Liver (tissue), 9 donors: ENCODE measurements around the gene COL5A1. TPM values are rescaled to one million over a fixed set of nuclear protein-coding genes. Genes with fewer than 3 reads are reported as not detected.

Experiments used
- DNase-seq: peaks from one replicate; pipeline ENCODE4 v3.0.0-alpha.2; 2017; ENCODE audit warnings: low spot score
- H3K27ac ChIP-seq, 2 donors: one replicate each; pipeline ENCODE4 v1.7.0; 2013; ENCODE audit warnings: inconsistent platforms in 2 of 2, low read length in 2 of 2, control low read depth in 1 of 2, low read depth in 1 of 2, mild to moderate bottlenecking in 1 of 2
- H3K27me3 ChIP-seq, 4 donors: one replicate each; pipeline versions ENCODE4 v1.6.1 to v1.7.0; 2013; ENCODE audit warnings: low read length in 3 of 4, inconsistent platforms in 1 of 4, mild to moderate bottlenecking in 1 of 4, moderate library complexity in 1 of 4; ENCODE audit not compliant: control insufficient read depth in 4 of 4, insufficient read depth in 4 of 4
- H3K36me3 ChIP-seq, 4 donors: one replicate each; pipeline versions ENCODE4 v1.6.1 to v1.7.0; 2013; ENCODE audit warnings: low read length in 3 of 4, mild to moderate bottlenecking in 3 of 4, low read depth in 1 of 4, moderate library complexity in 1 of 4; ENCODE audit not compliant: control insufficient read depth in 4 of 4, insufficient read depth in 3 of 4
- H3K4me1 ChIP-seq, 4 donors: one replicate each; pipeline versions ENCODE4 v1.6.1 to v1.7.0; 2013; ENCODE audit warnings: low read length in 3 of 4, mild to moderate bottlenecking in 3 of 4, moderate library complexity in 1 of 4; ENCODE audit not compliant: control insufficient read depth in 4 of 4, insufficient read depth in 4 of 4
- H3K4me3 ChIP-seq, 3 donors: one replicate each; pipeline versions ENCODE4 v1.6.1 to v1.7.0; 2013; ENCODE audit warnings: low read length in 3 of 3, control low read depth in 1 of 3, low read depth in 1 of 3, mild to moderate bottlenecking in 1 of 3
- H3K9ac ChIP-seq, 2 donors: one replicate each; pipeline ENCODE4 v1.7.0; 2013; ENCODE audit warnings: low read length in 2 of 2, mild to moderate bottlenecking in 2 of 2, moderate library complexity in 2 of 2, control low read depth in 1 of 2, low read depth in 1 of 2
- H3K9me3 ChIP-seq, 4 donors: one replicate each; pipeline versions ENCODE4 v1.6.1 to v1.7.0; 2013; ENCODE audit warnings: low read length in 3 of 4; ENCODE audit not compliant: control insufficient read depth in 4 of 4
- ATF3 ChIP-seq: IDR thresholded peaks from 2 replicates; pipeline ENCODE4 v1.6.1; 2016; ENCODE audit warnings: antibody characterized with exemption
- CTCF ChIP-seq: fragments of 150-350 bp; IDR thresholded peaks from 2 replicates; pipeline ENCODE4 v1.5.1; 2017; ENCODE audit warnings: improper control_type of control experiment, low read depth, low read length; ENCODE audit not compliant: missing input control
- EGR1 ChIP-seq, 2 donors: IDR thresholded peaks; 2 replicates each; pipeline ENCODE4 v1.6.1; 2016 to 2018; ENCODE audit warnings: antibody characterized with exemption in 2 of 2, low read depth in 2 of 2
- FOXA1 ChIP-seq: IDR thresholded peaks from 2 replicates; pipeline ENCODE4 v1.6.1; 2016; ENCODE audit warnings: antibody characterized with exemption
- FOXA2 ChIP-seq: IDR thresholded peaks from 2 replicates; pipeline ENCODE4 v1.6.1; 2016; ENCODE audit warnings: antibody characterized with exemption
- GABPA ChIP-seq, 2 donors: IDR thresholded peaks in 1 of 2; conservative IDR thresholded peaks in 1 of 2; 2 replicates each; pipeline ENCODE4 v1.6.1; 2016; ENCODE audit warnings: antibody characterized with exemption in 2 of 2, mild to moderate bottlenecking in 1 of 2, moderate library complexity in 1 of 2
- HNF4A ChIP-seq, 2 donors: conservative IDR thresholded peaks; 2 replicates each; pipeline ENCODE4 v1.6.1; 2016; ENCODE audit warnings: antibody characterized with exemption in 2 of 2, mild to moderate bottlenecking in 2 of 2
- HNF4G ChIP-seq: IDR thresholded peaks from 2 replicates; pipeline ENCODE4 v1.6.1; 2016; ENCODE audit warnings: antibody characterized with exemption
- JUND ChIP-seq, 2 donors: IDR thresholded peaks; 2 replicates each; pipeline ENCODE4 v1.6.1; 2016; ENCODE audit warnings: antibody characterized with exemption in 2 of 2
- MAX ChIP-seq: IDR thresholded peaks from 2 replicates; pipeline ENCODE4 v1.6.1; 2016; ENCODE audit warnings: antibody characterized with exemption
- NR2F2 ChIP-seq: IDR thresholded peaks from 2 replicates; pipeline ENCODE4 v1.6.1; 2016; ENCODE audit warnings: antibody characterized with exemption
- RAD21 ChIP-seq, 2 donors: IDR thresholded peaks; 2 replicates each; pipeline ENCODE4 v1.6.1; 2016; ENCODE audit warnings: antibody characterized with exemption in 2 of 2, mild to moderate bottlenecking in 2 of 2
- REST ChIP-seq: IDR thresholded peaks from 2 replicates; pipeline ENCODE4 v1.6.1; 2016; ENCODE audit warnings: antibody characterized with exemption, mild to moderate bottlenecking
- SP1 ChIP-seq: IDR thresholded peaks from 2 replicates; pipeline ENCODE4 v1.6.1; 2018; ENCODE audit warnings: antibody characterized with exemption, mild to moderate bottlenecking
- TAF1 ChIP-seq: conservative IDR thresholded peaks from 2 replicates; pipeline ENCODE4 v1.6.1; 2016; ENCODE audit warnings: antibody characterized with exemption, mild to moderate bottlenecking
- YY1 ChIP-seq: IDR thresholded peaks from 2 replicates; pipeline ENCODE4 v1.6.1; 2016; ENCODE audit warnings: antibody characterized with exemption, mild to moderate bottlenecking
- ZBTB33 ChIP-seq: IDR thresholded peaks from 2 replicates; pipeline ENCODE4 v1.6.1; 2016; ENCODE audit warnings: antibody characterized with exemption
- WGBS: extraction: QIAGEN DNeasy Blood & Tissue Kit; methylation state at CpG from one replicate; pipeline ENCODE4 v1.1.7; 2013; 5-methylcytosine and 5-hydroxymethylcytosine counted together
- polyA plus RNA-seq, 2 donors: library from polyadenylated mRNA; stranded (reverse) in 1 of 2; unstranded in 1 of 2; fragments of 200-250 nt in 1 of 2; fragments of >200 nt in 1 of 2; fragmentation: Nextera tagmentation in 1 of 2; extraction: Ambion mirVana in 1 of 2; gene quantifications; one replicate each; pipeline versions ENCODE4 v1.2.1 to v1.2.3, GENCODE V29; 2013 to 2015
- total RNA-seq, 2 donors: library from RNA; depleted of rRNA; stranded (reverse); fragments of >200 nt; gene quantifications; one replicate each; pipeline ENCODE4 v1.2.3, GENCODE V29; 2014
- donor health status: healthy.
- donor health status: healthy.
- donor health status: healthy.
- donor health status: healthy.
- donor health status: healthy.

The COL5A1 gene
- total and polyA plus RNA-seq, 4 donors = 0.67 to 15.6 (median 11.2) TPM

GRCh38 chr9:134655586-134656333 lies 14.2 kb downstream of the COL5A1 start:
- TF ChIP-seq FOXA1 (no peak), YY1 (no peak), TAF1 (no peak), ATF3 (no peak), CTCF (no peak), FOXA2 (no peak), GABPA (IDR thresholded peaks at IDR 0.05 in 1 of 2, conservative IDR thresholded peaks at IDR 0.05 in 1 of 2) (no peak), MAX (no peak), NR2F2 (no peak), HNF4A (conservative IDR thresholded peaks at IDR 0.05) (no peak), SP1 (no peak), ZBTB33 (no peak), RAD21 (IDR thresholded peaks at IDR 0.05) (no peak), JUND (IDR thresholded peaks at IDR 0.05) (no peak), HNF4G (no peak)
- Histone ChIP-seq H3K27ac (no peak overlapping the region), H3K27me3 (no peaks in the 10 kb centered on the region), H3K4me1 (no peaks in the 10 kb centered on the region), H3K9me3 (peaks cover 0 to 4% (median 1%) of the 10 kb centered on the region in 4 donors), H3K9ac (no peak overlapping the region), H3K36me3 (no peaks in the 10 kb centered on the region), H3K4me3 (no peak overlapping the region)
- 74% methylated on average over 10 of the region's 10 CpGs for WGBS
- DNase-seq = no peak

- no peak for DNase-seq
- Histone ChIP-seq H3K27ac (no peak overlapping the region), H3K4me1 (no peaks in the 10 kb centered on the region), H3K4me3 (no peak overlapping the region), H3K36me3 (no peaks in the 10 kb centered on the region), H3K9me3 (peaks cover 0 to 10% (median 4%) of the 10 kb centered on the region in 4 donors), H3K9ac (no peak overlapping the region), H3K27me3 (no peaks in the 10 kb centered on the region)
- WGBS = 62% methylated on average over 12 of the region's 12 CpGs
- TF ChIP-seq JUND (IDR thresholded peaks at IDR 0.05) = no peak
- TF ChIP-seq ZBTB33 = no peak
- TF ChIP-seq HNF4A (conservative IDR thresholded peaks at IDR 0.05) = no peak
- no peak for TF ChIP-seq ATF3
- TF ChIP-seq TAF1 = no peak
- no peak for TF ChIP-seq FOXA1
- no peak for TF ChIP-seq SP1
- no peak for TF ChIP-seq REST
- no peak for TF ChIP-seq NR2F2
- TF ChIP-seq CTCF = no peak
- no peak for TF ChIP-seq EGR1 (IDR thresholded peaks at IDR 0.05; ENCODE audit: low read depth in 2 of 2)
These were observed 14.9 kb downstream of the COL5A1 start for GRCh38 chr9:134656334-134657006.
